Measurements from ENCODE around the gene EPS15. TPM values are rescaled to one million over a fixed set of nuclear protein-coding genes. Genes with fewer than 3 reads are reported as not detected.

The EPS15 gene
- total RNA-seq, 1 experiment from 2014 or later, result 37.1 TPM

GRCh38 chr1:51487628-51488027, 31.4 kb downstream of the EPS15 start:
- H3K27ac Mint-ChIP-seq, result no peak overlapping the region
- ChIA-PET CTCF (no interaction called here), POLR2A (no interaction called here)
- no peak for TF ChIP-seq TEAD4 (CRISPR knock-in tag; IDR thresholded peaks at IDR 0.05)
- TF ChIP-seq JUN (CRISPR knock-in tag; IDR thresholded peaks at IDR 0.05), result no peak
- DNase-seq (ENCODE audit: low spot score), result no peak
- H3K4me3 Mint-ChIP-seq, result no peak overlapping the region
- no peak for ATAC-seq
- peaks cover 2% of the 10 kb centered on the region; the same call in 1 of the 2 replicates for H3K4me1 Mint-ChIP-seq
- H3K36me3 Mint-ChIP-seq, result no peaks in the 10 kb centered on the region; the same call in 1 of the 2 replicates
- H3K27me3 Mint-ChIP-seq (ENCODE audit: low read depth), result no peaks in the 10 kb centered on the region
- H3K9me3 Mint-ChIP-seq, result no peaks in the 10 kb centered on the region

GRCh38 chr1:51484591-51484990, 34.5 kb downstream of the EPS15 start:
- Mint-ChIP-seq H3K4me3 (no peak overlapping the region), H3K27ac (no peak overlapping the region), H3K9me3 (no peaks in the 10 kb centered on the region), H3K36me3 (peaks cover 1% of the 10 kb centered on the region; the same call in 1 of the 2 replicates), H3K4me1 (no peaks in the 10 kb centered on the region), H3K27me3 (ENCODE audit: low read depth) (no peaks in the 10 kb centered on the region)
- ChIA-PET CTCF (no interaction called here), POLR2A (no interaction called here)
- TF ChIP-seq RORB (CRISPR knock-in tag; IDR thresholded peaks at IDR 0.05), result no peak
- no peak for TF ChIP-seq ATF1 (CRISPR knock-in tag; IDR thresholded peaks at IDR 0.05)
- TF ChIP-seq ZSCAN18 (CRISPR knock-in tag; IDR thresholded peaks at IDR 0.05), result no peak
- TF ChIP-seq MXD4 (CRISPR knock-in tag; IDR thresholded peaks at IDR 0.05; ENCODE audit: borderline replicate concordance), result no peak
- no peak for TF ChIP-seq GABPB1 (CRISPR knock-in tag; IDR thresholded peaks at IDR 0.05)
- no peak for TF ChIP-seq KAT7 (CRISPR knock-in tag; IDR thresholded peaks at IDR 0.05; ENCODE audit: borderline replicate concordance)
- no peak for TF ChIP-seq ATF6 (CRISPR knock-in tag; IDR thresholded peaks at IDR 0.05)
- no peak for TF ChIP-seq TCF7 (CRISPR knock-in tag; IDR thresholded peaks at IDR 0.05; ENCODE audit: low read depth)
- no peak for TF ChIP-seq E2F1 (CRISPR knock-in tag; IDR thresholded peaks at IDR 0.05)
- no peak for TF ChIP-seq FOXP1 (CRISPR knock-in tag; IDR thresholded peaks at IDR 0.05; ENCODE audit: borderline replicate concordance)
- TF ChIP-seq FOXP4 (CRISPR knock-in tag; IDR thresholded peaks at IDR 0.05), result no peak
- TF ChIP-seq ZBTB21 (CRISPR knock-in tag; IDR thresholded peaks at IDR 0.05; ENCODE audit: borderline replicate concordance), result no peak
- no peak for TF ChIP-seq ATF2 (CRISPR knock-in tag; IDR thresholded peaks at IDR 0.05; ENCODE audit: borderline replicate concordance, low read depth)
- no peak for ATAC-seq
- no peak for DNase-seq (ENCODE audit: low spot score)

GRCh38 chr1:51482881-51483280, 36.2 kb downstream of the EPS15 start:
- no peak for ATAC-seq
- no peaks in the 10 kb centered on the region for H3K27me3 Mint-ChIP-seq (ENCODE audit: low read depth)
- no peak for DNase-seq (ENCODE audit: low spot score)
- H3K9me3 Mint-ChIP-seq, result peaks cover 5% of the 10 kb centered on the region
- CTCF ChIA-PET, result no interaction called here
- peaks cover 10% of the 10 kb centered on the region for H3K36me3 Mint-ChIP-seq
- H3K4me1 Mint-ChIP-seq, result no peaks in the 10 kb centered on the region
- TF ChIP-seq ZNF423 (CRISPR knock-in tag; IDR thresholded peaks at IDR 0.05) (no peak), ERG (CRISPR knock-in tag; IDR thresholded peaks at IDR 0.05) (no peak), SOX15 (CRISPR knock-in tag; IDR thresholded peaks at IDR 0.05) (no peak), FOXK1 (CRISPR knock-in tag; IDR thresholded peaks at IDR 0.05) (no peak), ZMAT4 (CRISPR knock-in tag; IDR thresholded peaks at IDR 0.05) (no peak), MXD4 (CRISPR knock-in tag; IDR thresholded peaks at IDR 0.05; ENCODE audit: borderline replicate concordance) (no peak), ZBTB21 (CRISPR knock-in tag; IDR thresholded peaks at IDR 0.05; ENCODE audit: borderline replicate concordance) (no peak), ZNF263 (CRISPR knock-in tag; IDR thresholded peaks at IDR 0.05; ENCODE audit: low read depth) (no peak), RORB (CRISPR knock-in tag; IDR thresholded peaks at IDR 0.05) (no peak)
- no peak overlapping the region for H3K27ac Mint-ChIP-seq
- POLR2A ChIA-PET, result no interaction called here
- H3K4me3 Mint-ChIP-seq, result no peak overlapping the region
